Globus pallidus (tissue), 1 donor: ENCODE data around the gene BMP6.
"Not testable (repeated sequence)": the region's sequence is repeated elsewhere in the genome, so short reads cannot be mapped to it uniquely, and the experiment has no call there.

Source experiments
- DNase-seq: peaks from one replicate; pipeline ENCODE4 v3.0.0-alpha.2; 2015; ENCODE audit warnings: low spot score

BMP6 gene

GRCh38 chr6:7787731-7788130, 61.8 kb downstream of the BMP6 start:
- no peak for DNase-seq

GRCh38 chr6:7794509-7794908, 68.6 kb downstream of the BMP6 start:
- DNase-seq: no peak

GRCh38 chr6:7797386-7797785, 71.5 kb downstream of the BMP6 start:
- no peak for DNase-seq

- no peak for DNase-seq
Observed at GRCh38 chr6:7798751-7799150, 72.9 kb downstream of the BMP6 start.

- DNase-seq: no peak
Observed at GRCh38 chr6:7802662-7803061, 76.8 kb downstream of the BMP6 start.

GRCh38 chr6:7803214-7803613, 77.3 kb downstream of the BMP6 start:
- DNase-seq: no peak

GRCh38 chr6:7805078-7805849, 79.4 kb downstream of the BMP6 start:
- DNase-seq: no peak

- no peak for DNase-seq
Observed at GRCh38 chr6:7805850-7806214, 79.9 kb downstream of the BMP6 start.

- DNase-seq: no peak
Observed at GRCh38 chr6:7806711-7807110, 80.8 kb downstream of the BMP6 start.

GRCh38 chr6:7809346-7809745, 83.4 kb downstream of the BMP6 start:
- DNase-seq: no peak

- DNase-seq: no peak
Observed at GRCh38 chr6:7811441-7811840, 85.5 kb downstream of the BMP6 start.

- no peak for DNase-seq
Observed at GRCh38 chr6:7812623-7813022, 86.7 kb downstream of the BMP6 start.

- no peak for DNase-seq
Observed at GRCh38 chr6:7813193-7813592, 87.3 kb downstream of the BMP6 start.

GRCh38 chr6:7813704-7814103, 87.8 kb downstream of the BMP6 start:
- DNase-seq: no peak

- no peak for DNase-seq
Observed at GRCh38 chr6:7815716-7816115, 89.8 kb downstream of the BMP6 start.

GRCh38 chr6:7817184-7817583, 91.3 kb downstream of the BMP6 start:
- DNase-seq: not testable (repeated sequence)

- no peak for DNase-seq
Observed at GRCh38 chr6:7818257-7819214, 92.6 kb downstream of the BMP6 start.

- DNase-seq: no peak
Observed at GRCh38 chr6:7819431-7820015, 93.6 kb downstream of the BMP6 start.

GRCh38 chr6:7820288-7820835, 94.5 kb downstream of the BMP6 start:
- no peak for DNase-seq

- no peak for DNase-seq
Observed at GRCh38 chr6:7821426-7821825, 95.5 kb downstream of the BMP6 start.

GRCh38 chr6:7823552-7823951, 97.7 kb downstream of the BMP6 start:
- no peak for DNase-seq

GRCh38 chr6:7825986-7826385, 100.1 kb downstream of the BMP6 start:
- no peak for DNase-seq

GRCh38 chr6:7827142-7827541, 101.2 kb downstream of the BMP6 start:
- no peak for DNase-seq
